Endodermal cell (in vitro differentiated cells): ENCODE measurements around the gene RCBTB1. TPM values are rescaled to one million over a fixed set of nuclear protein-coding genes. Genes with fewer than 3 reads are reported as not detected.

Source experiments
- DNase-seq: peaks from one replicate; pipeline ENCODE4 v3.0.0-alpha.2; 2017
- H3K27ac ChIP-seq: 2 replicates; pipeline ENCODE4 v1.5.1; 2013; ENCODE audit warnings: mild to moderate bottlenecking, low read depth, low read length, moderate library complexity
- H3K27me3 ChIP-seq: 2 replicates; pipeline ENCODE4 v1.6.1; 2013; ENCODE audit warnings: mild to moderate bottlenecking, low read length, moderate library complexity; ENCODE audit not compliant: insufficient read depth, control insufficient read depth, poor library complexity, severe bottlenecking
- H3K36me3 ChIP-seq: 2 replicates; pipeline ENCODE4 v1.7.0; 2013; ENCODE audit warnings: mild to moderate bottlenecking, low read length, moderate library complexity; ENCODE audit not compliant: control insufficient read depth, insufficient read depth
- H3K4me1 ChIP-seq: one replicate; pipeline ENCODE4 v1.7.0; 2013; ENCODE audit warnings: low read length; ENCODE audit not compliant: control insufficient read depth, insufficient read depth
- H3K4me3 ChIP-seq: 2 replicates; pipeline ENCODE4 v1.5.1; 2013; ENCODE audit warnings: mild to moderate bottlenecking, low read length, moderate library complexity
- H3K9ac ChIP-seq: 2 replicates; pipeline ENCODE4 v1.6.1; 2013; ENCODE audit warnings: mild to moderate bottlenecking, low read length, moderate library complexity; ENCODE audit not compliant: poor library complexity, severe bottlenecking; ENCODE audit errors: extremely low read depth
- H3K9me3 ChIP-seq: 2 replicates; pipeline ENCODE4 v1.6.1; 2013; ENCODE audit warnings: mild to moderate bottlenecking, low read length, moderate library complexity; ENCODE audit not compliant: control insufficient read depth
- H3K27ac Mint-ChIP-seq: 2 replicates; pipeline ENCODE4 v1.8.0; 2020; ENCODE audit warnings: mixed read lengths
- H3K27me3 Mint-ChIP-seq: 2 replicates; pipeline ENCODE4 v1.8.0; 2021; ENCODE audit warnings: mild to moderate bottlenecking, mixed read lengths; ENCODE audit not compliant: insufficient read depth
- H3K36me3 Mint-ChIP-seq: 2 replicates; pipeline ENCODE4 v1.8.0; 2020; ENCODE audit warnings: low read depth, mixed read lengths
- H3K4me1 Mint-ChIP-seq: 2 replicates; pipeline ENCODE4 v1.8.0; 2020; ENCODE audit warnings: mixed read lengths
- H3K4me3 Mint-ChIP-seq: 2 replicates; pipeline ENCODE4 v1.8.0; 2020; ENCODE audit warnings: mild to moderate bottlenecking, moderate library complexity, mixed read lengths
- H3K9me3 Mint-ChIP-seq: 2 replicates; pipeline ENCODE4 v1.8.0; 2020; ENCODE audit warnings: mild to moderate bottlenecking, mixed read lengths
- CTCF ChIP-seq: fragments of 200-600 bp; sonication (generic); conservative IDR thresholded peaks from 2 replicates; pipeline ENCODE4 v1.5.0; 2021; ENCODE audit warnings: antibody characterized with exemption, mild to moderate bottlenecking
- WGBS, 2 experiments: methylation state at CpG; one replicate each; pipeline versions ENCODE4 v1.1.5 to v1.1.7; 2013; ENCODE audit warnings: missing lambda C conversion rate in 2 of 2, mixed read lengths in 1 of 2; ENCODE audit not compliant: insufficient coverage in 1 of 2, insufficient read length in 1 of 2; 5-methylcytosine and 5-hydroxymethylcytosine counted together
- total RNA-seq, 2 donors: library from RNA; stranded (reverse); fragmentation: NEBNext Ultra II Directional in 1 of 2; extraction: Animal tissue kit (Norgen Biotek cat#: 25700) in 1 of 2; gene quantifications; 2 replicates in 1 of 2; 3 replicates in 1 of 2; pipeline ENCODE4 v1.2.1, GENCODE V29; 2021

RCBTB1 gene
- total RNA-seq, 2 donors from 2014 or later = 40.6 to 46.4 TPM

- no peaks in the 10 kb centered on the region for H3K36me3 ChIP-seq
- TF ChIP-seq CTCF = no peak
- H3K9me3 ChIP-seq = no peaks in the 10 kb centered on the region
- no peaks in the 10 kb centered on the region for H3K9me3 Mint-ChIP-seq
- 91 to 95% methylated on average over 9 to 10 of the region's 11 CpGs for WGBS, 2 experiments
- H3K9ac ChIP-seq = no peak overlapping the region
- H3K27me3 Mint-ChIP-seq = no peaks in the 10 kb centered on the region
- no peak overlapping the region for H3K4me3 ChIP-seq
- H3K4me1 ChIP-seq = peaks cover 3% of the 10 kb centered on the region
- H3K27ac ChIP-seq = no peak overlapping the region
- no peak for DNase-seq
- no peak overlapping the region for H3K4me3 Mint-ChIP-seq
- peaks cover 4% of the 10 kb centered on the region for H3K4me1 Mint-ChIP-seq
- H3K36me3 Mint-ChIP-seq = no peaks in the 10 kb centered on the region
- H3K27me3 ChIP-seq = no peaks in the 10 kb centered on the region
- H3K27ac Mint-ChIP-seq = no peak overlapping the region
Observed at GRCh38 chr13:49622174-49622946, 37.0 kb upstream of the RCBTB1 start.

- Histone ChIP-seq H3K36me3 (no peaks in the 10 kb centered on the region), H3K27ac (no peak overlapping the region), H3K27me3 (no peaks in the 10 kb centered on the region), H3K9ac (no peak overlapping the region), H3K9me3 (no peaks in the 10 kb centered on the region), H3K4me1 (peaks cover 3% of the 10 kb centered on the region), H3K4me3 (no peak overlapping the region)
- no peak for DNase-seq
- no peak for TF ChIP-seq CTCF
- Mint-ChIP-seq H3K4me3 (no peak overlapping the region), H3K4me1 (no peaks in the 10 kb centered on the region), H3K27me3 (no peaks in the 10 kb centered on the region), H3K9me3 (no peaks in the 10 kb centered on the region), H3K36me3 (no peaks in the 10 kb centered on the region), H3K27ac (no peak overlapping the region)
- 93 to 95% methylated on average over 19 to 22 of the region's 22 CpGs for whole genome bisulfite sequencing, 2 experiments
Observed at GRCh38 chr13:49620170-49620621, 34.8 kb upstream of the RCBTB1 start.

- no peak overlapping the region for H3K4me3 ChIP-seq
- no peaks in the 10 kb centered on the region for H3K36me3 ChIP-seq
- no peaks in the 10 kb centered on the region for H3K27me3 Mint-ChIP-seq
- peaks cover 3% of the 10 kb centered on the region for H3K4me1 ChIP-seq
- H3K4me1 Mint-ChIP-seq = no peaks in the 10 kb centered on the region
- no peaks in the 10 kb centered on the region for H3K9me3 ChIP-seq
- H3K27ac ChIP-seq = no peak overlapping the region
- H3K9ac ChIP-seq = no peak overlapping the region
- H3K27ac Mint-ChIP-seq = no peak overlapping the region
- no peak overlapping the region for H3K4me3 Mint-ChIP-seq
- WGBS, 2 experiments = 86 to 100% methylated on average over 1 to 3 of the region's 3 CpGs
- H3K36me3 Mint-ChIP-seq = no peaks in the 10 kb centered on the region
- no peaks in the 10 kb centered on the region for H3K27me3 ChIP-seq
- DNase-seq = no peak
- TF ChIP-seq CTCF = no peak
- H3K9me3 Mint-ChIP-seq = no peaks in the 10 kb centered on the region
Observed at GRCh38 chr13:49616676-49617065, 31.3 kb upstream of the RCBTB1 start.
